Fibroblast of skin of right quadriceps (primary cell): ENCODE data around the gene ZNF625.
A peak's percentile ranks its signal among the peaks of the same experiment; 100 is the strongest.
"Not testable (repeated sequence)": the region's sequence is repeated elsewhere in the genome, so short reads cannot be mapped to it uniquely, and the experiment has no call there.

Source experiments
- DNase-seq: peaks from one replicate; pipeline ENCODE4 v3.0.0-alpha.2; 2013

ZNF625 gene

GRCh38 chr19:12137221-12137940, 19.2 kb downstream of the ZNF625 start:
- DNase-seq = no peak

- DNase-seq = peak; percentile 13
These were observed 23.5 kb downstream of the ZNF625 start for GRCh38 chr19:12133069-12133468.

GRCh38 chr19:12126707-12127106, 29.8 kb downstream of the ZNF625 start:
- DNase-seq = no peak

DNA sequence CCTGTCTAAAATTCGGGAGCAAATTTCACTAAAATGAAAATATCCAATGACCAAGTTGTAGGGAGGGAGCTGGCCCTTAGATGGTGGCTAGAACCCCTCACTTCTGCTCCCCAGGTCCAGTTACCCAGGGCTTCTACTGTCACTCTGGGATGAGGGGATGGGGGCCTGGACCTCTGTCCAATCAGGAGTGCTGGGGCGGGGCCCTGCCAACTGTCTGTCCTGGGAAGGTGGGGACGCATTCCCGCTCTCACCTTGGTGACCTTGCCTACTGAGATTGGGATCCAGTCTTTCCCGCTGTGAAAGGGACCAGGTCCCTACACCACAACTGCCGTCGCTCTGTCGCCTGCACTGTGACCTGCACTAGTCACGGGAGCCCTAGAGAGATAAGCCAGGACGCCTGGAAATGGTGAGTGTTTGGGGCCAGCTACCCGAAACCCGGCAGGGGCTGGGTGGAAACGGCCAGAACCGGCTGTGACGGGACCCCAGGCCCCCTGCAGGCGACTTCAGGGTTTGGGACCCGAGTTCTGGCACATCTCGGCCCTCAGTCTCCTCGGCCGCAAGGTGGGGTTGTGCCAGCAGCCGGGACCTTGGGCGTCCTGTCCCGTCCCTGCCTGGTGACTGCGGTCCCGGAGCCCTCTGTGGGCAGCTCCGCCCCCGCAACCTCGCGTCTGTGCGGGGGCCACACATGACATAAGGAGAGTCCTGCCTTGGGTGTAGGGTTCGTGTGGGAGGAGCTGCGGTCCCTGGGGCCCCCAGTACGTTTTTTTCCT, 39.1 kb downstream of the ZNF625 start:
- no peak for DNase-seq

DNA sequence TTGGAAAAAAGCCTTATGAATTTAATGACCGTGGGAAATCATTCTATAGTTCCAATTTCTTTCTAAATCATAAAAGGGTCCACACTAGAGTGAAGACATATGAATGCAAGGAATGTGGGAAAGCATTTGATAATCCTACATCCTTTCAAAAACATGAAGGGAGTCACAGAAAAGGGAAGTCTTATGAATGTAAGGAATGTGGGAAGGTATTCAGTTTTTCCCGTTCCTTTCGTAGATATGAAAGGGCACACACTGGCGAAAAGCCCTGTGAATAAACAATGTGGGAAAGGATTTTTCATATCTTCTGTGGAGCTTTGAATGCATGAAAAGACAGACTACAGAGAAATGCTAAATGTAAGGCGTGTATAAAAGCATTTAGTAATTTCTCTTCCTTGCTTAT, 43.4 kb downstream of the ZNF625 start:
- no peak for DNase-seq

- DNase-seq = no peak
These were observed 43.8 kb downstream of the ZNF625 start for GRCh38 chr19:12112701-12113100.

DNA sequence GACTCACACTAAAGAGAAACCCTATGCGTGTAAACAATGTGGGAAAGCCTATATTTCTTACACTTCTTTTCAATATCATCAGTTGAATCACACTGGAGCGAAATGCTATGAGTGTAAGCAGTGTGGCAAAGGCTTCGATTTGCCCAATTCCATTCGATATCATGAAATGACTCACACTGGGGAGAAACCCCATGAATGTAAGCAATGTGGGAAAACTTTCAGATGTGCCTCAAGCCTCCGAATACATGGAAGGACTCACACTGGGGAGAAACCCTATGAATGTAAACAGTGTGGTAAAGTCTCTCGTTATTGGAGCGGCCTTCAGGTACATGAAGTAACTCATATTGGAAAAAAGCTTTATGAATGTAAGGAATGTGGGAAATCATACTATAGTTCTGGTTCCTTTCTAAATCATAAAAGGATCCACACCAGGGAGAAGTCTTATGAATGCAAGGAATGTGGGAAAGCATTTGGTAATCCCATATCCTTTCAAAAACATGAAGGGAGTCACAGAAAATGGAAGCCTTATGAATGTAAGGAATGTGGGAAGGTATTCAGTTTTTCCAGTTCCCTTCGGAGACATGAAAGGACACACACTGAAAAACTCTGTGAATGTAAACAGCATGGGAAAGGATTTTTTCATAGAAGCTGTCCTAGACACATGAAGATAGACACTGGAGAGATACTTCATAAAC, 44.4 kb downstream of the ZNF625 start:
- DNase-seq = no peak

DNA sequence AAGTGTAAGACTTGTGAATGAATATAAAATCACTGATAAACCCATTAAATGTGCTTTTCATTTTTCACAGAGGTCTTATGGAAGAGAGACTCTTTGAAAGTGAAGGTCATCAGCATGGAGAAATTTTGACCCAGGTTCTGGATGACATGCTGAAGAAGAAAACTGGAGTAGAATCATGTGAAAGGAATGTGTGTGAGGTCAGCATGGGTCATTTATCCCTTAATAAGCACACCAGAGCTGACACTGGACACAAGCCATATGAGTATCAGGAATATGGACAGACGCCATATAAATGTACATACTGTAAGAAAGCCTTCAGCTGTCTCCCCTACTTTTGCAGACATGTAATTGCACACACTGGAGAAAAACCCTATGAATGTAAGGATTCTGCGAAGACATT, 45.4 kb downstream of the ZNF625 start:
- DNase-seq = no peak

DNA sequence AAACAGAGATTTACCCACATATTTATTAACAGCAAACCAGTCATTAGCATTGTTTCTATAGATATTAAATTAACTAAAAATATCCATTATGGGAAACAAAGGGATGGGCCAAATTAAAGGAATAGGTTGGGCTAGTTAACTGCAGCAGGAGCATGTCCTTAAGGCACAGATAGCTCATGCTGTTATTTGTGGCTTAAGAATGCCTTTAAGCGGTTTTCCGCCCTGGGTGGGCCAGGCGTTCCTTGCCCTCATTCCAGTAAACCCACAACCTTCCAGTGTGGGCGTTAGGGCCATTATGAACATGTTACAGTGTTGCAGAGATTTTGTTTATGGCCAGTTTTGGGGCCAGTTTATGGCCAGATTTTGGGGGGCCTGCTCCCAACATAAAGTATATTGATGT, 52.6 kb downstream of the ZNF625 start:
- not testable (repeated sequence) for DNase-seq

GRCh38 chr19:12098040-12098439, 58.5 kb downstream of the ZNF625 start:
- DNase-seq = no peak

GRCh38 chr19:12095111-12095790, 61.3 kb downstream of the ZNF625 start:
- DNase-seq = peak; percentile 13
